C4-2B (cell line): ENCODE data around the gene TCF12.
"Not testable (repeated sequence)": the region's sequence is repeated elsewhere in the genome, so short reads cannot be mapped to it uniquely, and the experiment has no call there.

Experiments used
- H3K27ac ChIP-seq: fragments of 450-650 bp; 2 replicates; pipeline ENCODE4 v1.5.1; 2017
- CTCF ChIP-seq: fragments of 450-650 bp; conservative IDR thresholded peaks from 2 replicates; pipeline ENCODE4 v1.5.1; 2017; ENCODE audit warnings: mild to moderate bottlenecking
- ZFX ChIP-seq: fragments of 450-650 bp; IDR thresholded peaks from 2 replicates; pipeline ENCODE4 v1.6.1; 2017

TCF12 gene

DNA sequence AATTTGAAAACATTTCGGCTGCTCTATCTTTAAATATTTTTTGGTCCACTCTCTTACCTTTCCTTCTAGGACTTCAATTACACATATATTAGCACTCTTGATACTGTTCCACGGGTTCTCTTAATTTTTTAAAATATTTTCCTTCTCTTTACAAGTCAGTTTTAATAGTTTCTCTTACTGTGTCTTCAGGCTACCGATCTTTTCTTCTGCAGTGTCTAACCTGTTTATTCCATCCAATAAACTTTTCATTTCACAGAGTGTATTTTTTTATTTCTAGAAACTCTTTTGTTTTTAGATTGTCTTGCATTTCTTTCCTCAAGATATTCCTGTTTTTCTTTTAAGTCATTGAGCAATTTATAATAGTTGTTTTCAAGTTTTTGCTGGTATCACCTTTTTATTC is 27.7 kb downstream of the TCF12 start:
- no peak overlapping the region for H3K27ac ChIP-seq
- TF ChIP-seq CTCF (no peak), ZFX (no peak)

GRCh38 chr15:56948000-56948763 is 29.7 kb downstream of the TCF12 start:
- TF ChIP-seq CTCF = no peak
- no peak overlapping the region for H3K27ac ChIP-seq

- TF ChIP-seq CTCF (no peak), ZFX (no peak)
- H3K27ac ChIP-seq = no peak overlapping the region
Observed at GRCh38 chr15:56948764-56949101, 30.3 kb downstream of the TCF12 start.

- no peak for TF ChIP-seq ZFX
- TF ChIP-seq CTCF = no peak
- H3K27ac ChIP-seq = no peak overlapping the region
Observed at GRCh38 chr15:56950979-56951378, 32.5 kb downstream of the TCF12 start.

GRCh38 chr15:56953790-56954189 is 35.3 kb downstream of the TCF12 start:
- no peak for TF ChIP-seq CTCF
- no peak for TF ChIP-seq ZFX

DNA sequence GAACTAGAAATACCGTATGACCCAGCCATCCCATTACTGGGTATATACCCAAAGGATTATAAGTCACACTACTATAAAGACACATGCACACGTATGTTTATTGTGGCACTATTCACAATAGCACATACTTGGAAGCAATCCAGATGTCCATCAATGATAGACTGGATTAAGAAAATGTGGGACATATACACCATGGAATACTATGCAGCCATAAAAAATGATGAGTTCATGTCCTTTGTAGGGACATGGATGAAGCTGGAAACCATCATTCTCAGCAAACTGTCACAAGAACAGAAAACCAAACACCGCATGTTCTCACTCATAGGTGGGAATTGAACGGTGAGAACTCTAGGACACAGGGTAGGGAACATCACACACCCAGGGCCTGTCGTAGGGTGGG is 36.6 kb downstream of the TCF12 start:
- H3K27ac ChIP-seq = not testable (repeated sequence)

More at GRCh38 chr15:56953790-56954189, 35.3 kb downstream of the TCF12 start:
- no peak overlapping the region for H3K27ac ChIP-seq

DNA sequence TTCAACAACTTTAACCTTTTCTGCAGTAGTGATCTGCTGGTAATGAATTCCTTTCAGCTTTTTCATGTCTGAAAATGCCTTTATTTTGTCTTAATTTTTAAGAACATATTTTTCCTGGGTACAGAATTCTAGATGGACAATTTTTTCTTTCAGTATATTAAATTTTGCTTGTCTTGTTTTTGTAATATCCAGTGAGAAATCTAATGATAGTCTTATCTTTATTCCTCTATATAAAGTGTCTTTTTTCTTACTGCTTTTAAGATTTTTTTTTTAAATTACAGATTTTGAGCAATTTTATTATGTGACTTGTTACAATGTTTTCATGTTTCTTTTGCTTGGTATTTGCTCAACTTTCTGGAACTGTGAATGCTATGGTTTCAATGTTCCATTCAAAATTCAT is 38.1 kb downstream of the TCF12 start:
- TF ChIP-seq ZFX = no peak
- TF ChIP-seq CTCF = no peak

GRCh38 chr15:56957812-56958406 is 39.5 kb downstream of the TCF12 start:
- no peak overlapping the region for H3K27ac ChIP-seq
- TF ChIP-seq CTCF = no peak
- TF ChIP-seq ZFX = no peak

More for the DNA sequence above, 38.1 kb downstream of the TCF12 start:
- H3K27ac ChIP-seq = no peak overlapping the region
